Measurements from ENCODE around the gene KANK4. TPM values are rescaled to one million over a fixed set of nuclear protein-coding genes. Genes with fewer than 3 reads are reported as not detected.

The KANK4 gene
- total RNA-seq, 1 experiment from 2014 or later = not detected

GRCh38 chr1:62196086-62196690 lies 123.0 kb downstream of the KANK4 start:
- DNase-seq (ENCODE audit: low read depth) = no peak
- in situ Hi-C loops (cut with HindIII; ENCODE audit: low pct_unique_long_range_greater_than_20kb, low sequenced_read_pairs) = no loop called here

GRCh38 chr1:62194651-62195544 lies 124.3 kb downstream of the KANK4 start, which contains the start of gene L1TD1:
TSS of gene L1TD1 (plus strand) at chr1:62194849. CDS start at chr1:62206629, 11,780 bp downstream.
- DNase-seq (ENCODE audit: low read depth) = no peak
- in situ Hi-C loops (cut with HindIII; ENCODE audit: low pct_unique_long_range_greater_than_20kb, low sequenced_read_pairs) = no loop called here

GRCh38 chr1:62188111-62188510 lies 131.1 kb downstream of the KANK4 start:
- no peak for DNase-seq (ENCODE audit: low read depth)
- in situ Hi-C loops (cut with HindIII; ENCODE audit: low pct_unique_long_range_greater_than_20kb, low sequenced_read_pairs) = no loop called here

- in situ Hi-C loops (cut with HindIII; ENCODE audit: low pct_unique_long_range_greater_than_20kb, low sequenced_read_pairs) = no loop called here
- DNase-seq (ENCODE audit: low read depth) = no peak
These were observed 131.7 kb downstream of the KANK4 start for GRCh38 chr1:62187548-62187947.

Other genes starting within 250 kb of the KANK4 start
- not detected in 2 replicates for gene L1TD1, start 124.6 kb downstream of the KANK4 start, total RNA-seq (2014; rRNA removed; shearing (Covaris generic); ENCODE audit: low replicate concordance)
- 28.0 and 30.2 TPM in 2 replicates for gene USP1, start 117.6 kb upstream of the KANK4 start, total RNA-seq (2014; rRNA removed; shearing (Covaris generic); ENCODE audit: low replicate concordance)

Data from Caki2 (cell line).